ENCODE results near the gene IRX5.

IRX5 gene

GRCh38 chr16:54935266-54935968 lies 4.8 kb downstream of the IRX5 start:
- H3K36me3 Mint-ChIP-seq (ENCODE audit: low read depth) = peaks cover 3% of the 10 kb centered on the region
- peaks cover 19% of the 10 kb centered on the region for H3K4me1 Mint-ChIP-seq (ENCODE audit: low read depth)
- H3K4me3 Mint-ChIP-seq = no peak overlapping the region
- peak overlapping the region; percentile 26 for H3K27ac Mint-ChIP-seq
- peaks cover 4% of the 10 kb centered on the region for H3K9me3 Mint-ChIP-seq
- peaks cover 85% of the 10 kb centered on the region for H3K27me3 Mint-ChIP-seq (ENCODE audit: low read depth)

DNA sequence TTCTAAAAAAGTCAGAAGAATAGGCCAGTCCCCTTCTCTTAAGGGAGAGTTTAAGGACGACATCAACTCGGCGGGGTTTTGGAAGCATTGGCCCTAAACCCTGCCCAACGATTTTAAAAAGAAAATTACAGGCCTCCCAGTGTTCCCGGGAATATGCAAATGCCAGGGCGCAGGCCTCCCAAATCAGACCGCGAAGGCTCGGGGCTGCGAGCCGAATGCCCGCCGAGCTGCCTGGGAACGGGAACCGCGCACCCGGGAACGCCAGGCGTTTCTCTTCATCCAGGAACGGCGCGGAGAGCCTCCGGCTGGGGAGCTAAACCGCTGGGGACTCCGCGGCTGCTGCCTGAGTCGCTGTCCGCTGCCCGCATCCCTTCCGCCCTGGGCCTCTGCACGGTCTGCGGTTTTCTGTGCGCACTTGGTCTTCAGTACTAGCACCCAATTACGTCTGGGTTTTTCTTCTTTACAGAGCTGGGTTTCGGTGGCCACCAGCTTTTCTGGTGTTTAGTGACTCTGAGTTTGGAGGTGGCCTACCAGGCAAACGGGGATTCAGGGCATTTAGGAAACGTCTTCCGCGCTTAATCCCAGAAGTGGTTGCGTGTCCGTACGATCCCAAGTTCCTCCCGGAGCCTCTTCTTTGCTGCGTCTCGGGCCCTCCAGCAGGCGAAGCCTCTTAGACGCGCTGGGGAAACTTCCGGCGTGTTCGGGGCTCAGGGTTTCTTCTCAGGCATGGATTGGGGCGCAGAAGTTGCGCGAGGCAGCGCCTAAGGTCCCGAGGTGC lies 5.7 kb downstream of the IRX5 start:
- peak overlapping the region; percentile 68 for H3K27ac Mint-ChIP-seq
- H3K4me1 Mint-ChIP-seq (ENCODE audit: low read depth) = peaks cover 19% of the 10 kb centered on the region
- peaks cover 4% of the 10 kb centered on the region for H3K9me3 Mint-ChIP-seq
- H3K4me3 Mint-ChIP-seq = peak overlapping the region; percentile 46
- peaks cover 91% of the 10 kb centered on the region for H3K27me3 Mint-ChIP-seq (ENCODE audit: low read depth)
- peaks cover 3% of the 10 kb centered on the region for H3K36me3 Mint-ChIP-seq (ENCODE audit: low read depth)

DNA sequence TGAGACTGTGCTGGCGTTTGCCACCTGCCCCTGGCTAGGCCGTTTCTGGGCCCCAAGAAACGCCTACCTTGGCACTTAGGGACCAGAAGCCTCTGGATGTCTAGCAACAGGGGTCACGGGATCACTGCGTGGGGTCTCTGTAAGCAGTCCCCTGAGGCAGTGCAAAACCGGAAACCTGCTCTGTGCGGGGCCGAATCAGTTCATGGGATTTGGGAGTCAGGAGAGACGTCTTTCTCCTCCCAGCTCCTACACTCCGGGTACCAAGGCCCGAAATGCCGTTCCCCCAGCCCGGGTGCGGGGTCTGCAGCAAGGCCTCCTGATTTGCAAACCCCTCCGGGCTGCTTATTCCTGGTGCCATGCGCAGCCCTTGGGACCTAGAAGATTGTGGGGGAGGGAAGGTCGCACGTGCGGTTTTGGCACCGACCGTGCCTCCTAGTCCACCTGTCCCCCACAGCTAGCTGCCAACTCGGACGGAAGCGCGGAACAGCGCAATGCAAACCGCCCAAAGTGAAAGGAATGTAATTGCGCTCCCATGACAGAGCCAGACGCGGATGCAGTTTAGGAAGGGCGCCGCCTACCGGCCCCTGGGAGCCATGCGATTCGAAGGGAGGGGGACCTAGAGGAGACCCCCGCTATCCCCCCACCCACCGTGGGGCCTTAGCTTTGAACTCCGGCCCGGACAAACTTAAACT lies 6.5 kb downstream of the IRX5 start:
- Mint-ChIP-seq H3K27ac (peak overlapping the region; percentile 68), H3K4me1 (ENCODE audit: low read depth) (peaks cover 15% of the 10 kb centered on the region), H3K36me3 (ENCODE audit: low read depth) (peaks cover 3% of the 10 kb centered on the region), H3K27me3 (ENCODE audit: low read depth) (peaks cover 91% of the 10 kb centered on the region), H3K9me3 (peaks cover 4% of the 10 kb centered on the region), H3K4me3 (no peak overlapping the region)

DNA sequence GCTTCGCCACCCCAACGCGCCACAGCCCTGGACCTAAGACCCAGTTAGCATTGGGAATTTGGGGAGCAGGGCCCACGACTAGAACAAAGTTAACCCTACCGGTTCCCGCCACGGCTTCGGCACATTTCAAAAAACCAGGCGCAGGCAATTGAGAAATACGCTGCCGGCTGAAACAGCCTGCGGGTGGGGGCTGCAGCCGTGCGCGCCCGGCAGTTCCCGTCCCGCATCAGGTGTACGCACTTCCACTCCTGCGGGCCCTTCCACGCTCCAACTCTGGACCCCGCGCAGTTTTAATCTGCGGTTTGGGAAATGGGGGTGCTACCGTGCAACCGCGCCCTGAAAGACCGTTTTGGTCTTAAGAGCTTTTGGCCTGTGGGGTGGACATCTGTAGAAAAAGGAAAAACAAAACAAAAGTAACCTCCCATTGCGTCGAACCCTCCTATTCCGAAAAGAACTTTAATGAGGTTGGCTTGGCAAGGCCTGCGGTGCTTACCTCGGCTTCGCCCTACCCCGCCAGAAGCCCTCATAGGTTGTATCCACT lies 7.1 kb downstream of the IRX5 start:
- Mint-ChIP-seq H3K27ac (no peak overlapping the region), H3K36me3 (ENCODE audit: low read depth) (no peaks in the 10 kb centered on the region), H3K27me3 (ENCODE audit: low read depth) (peaks cover 89% of the 10 kb centered on the region), H3K4me3 (peak overlapping the region; percentile 34), H3K9me3 (peaks cover 4% of the 10 kb centered on the region), H3K4me1 (ENCODE audit: low read depth) (peaks cover 12% of the 10 kb centered on the region)

- Mint-ChIP-seq H3K27ac (no peak overlapping the region), H3K9me3 (peaks cover 4% of the 10 kb centered on the region), H3K4me1 (ENCODE audit: low read depth) (peaks cover 12% of the 10 kb centered on the region), H3K36me3 (ENCODE audit: low read depth) (no peaks in the 10 kb centered on the region), H3K27me3 (ENCODE audit: low read depth) (peaks cover 91% of the 10 kb centered on the region), H3K4me3 (peak overlapping the region; percentile 34)
Measured at GRCh38 chr16:54938212-54939028, 7.8 kb downstream of the IRX5 start.

GRCh38 chr16:54939029-54939346 lies 8.3 kb downstream of the IRX5 start:
- Mint-ChIP-seq H3K9me3 (peaks cover 4% of the 10 kb centered on the region), H3K36me3 (ENCODE audit: low read depth) (no peaks in the 10 kb centered on the region), H3K27ac (no peak overlapping the region), H3K27me3 (ENCODE audit: low read depth) (peaks cover 86% of the 10 kb centered on the region), H3K4me1 (ENCODE audit: low read depth) (peaks cover 12% of the 10 kb centered on the region), H3K4me3 (no peak overlapping the region)

DNA sequence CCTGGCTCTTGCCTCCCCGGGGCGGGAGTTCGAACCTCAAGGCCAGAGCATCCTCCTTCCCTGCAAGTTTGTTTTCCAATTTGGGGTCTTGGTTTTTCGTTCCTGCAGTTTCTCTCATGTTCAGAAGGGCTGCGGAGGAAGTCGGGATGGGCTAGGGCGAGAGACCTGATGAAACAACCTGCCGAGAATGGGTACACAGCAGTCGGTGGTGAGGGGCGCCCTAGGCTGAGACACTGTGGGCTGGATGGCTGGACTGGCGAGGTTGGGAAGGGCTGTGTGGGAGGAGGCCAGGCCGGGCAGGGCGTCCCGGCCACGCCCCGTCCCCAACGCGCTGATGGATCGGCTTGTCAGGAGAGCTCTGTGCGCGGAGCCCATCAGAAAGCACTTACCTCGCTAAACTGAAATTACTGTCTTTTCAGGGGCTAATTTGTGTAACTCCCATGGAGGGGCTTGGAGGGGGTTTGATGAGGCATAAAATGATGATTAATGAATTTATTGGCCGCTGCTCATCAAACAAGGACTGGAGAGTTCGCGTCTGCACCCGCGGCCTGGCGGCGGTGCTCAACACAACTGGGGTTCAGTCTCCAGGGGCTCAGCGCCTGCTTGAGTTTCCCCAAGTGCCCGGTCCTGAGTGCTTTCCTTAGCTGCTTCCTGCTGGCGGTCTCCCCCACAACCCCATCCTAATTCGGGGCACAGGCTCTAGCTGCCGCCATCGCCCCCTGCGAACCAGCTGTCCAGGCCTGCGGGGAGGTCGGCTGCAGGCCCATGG lies 9.0 kb downstream of the IRX5 start:
- Mint-ChIP-seq H3K36me3 (ENCODE audit: low read depth) (no peaks in the 10 kb centered on the region), H3K4me1 (ENCODE audit: low read depth) (peaks cover 12% of the 10 kb centered on the region), H3K27me3 (ENCODE audit: low read depth) (peaks cover 86% of the 10 kb centered on the region), H3K9me3 (no peaks in the 10 kb centered on the region), H3K27ac (no peak overlapping the region), H3K4me3 (no peak overlapping the region)

- Mint-ChIP-seq H3K9me3 (no peaks in the 10 kb centered on the region), H3K36me3 (ENCODE audit: low read depth) (no peaks in the 10 kb centered on the region), H3K27me3 (ENCODE audit: low read depth) (peaks cover 81% of the 10 kb centered on the region), H3K4me3 (no peak overlapping the region), H3K27ac (no peak overlapping the region), H3K4me1 (ENCODE audit: low read depth) (peaks cover 12% of the 10 kb centered on the region)
Measured at GRCh38 chr16:54940279-54940604, 9.6 kb downstream of the IRX5 start.

- H3K27ac Mint-ChIP-seq = no peak overlapping the region
- H3K36me3 Mint-ChIP-seq (ENCODE audit: low read depth) = no peaks in the 10 kb centered on the region
- peaks cover 4% of the 10 kb centered on the region for H3K4me1 Mint-ChIP-seq (ENCODE audit: low read depth)
- no peaks in the 10 kb centered on the region for H3K9me3 Mint-ChIP-seq
- H3K27me3 Mint-ChIP-seq (ENCODE audit: low read depth) = peaks cover 59% of the 10 kb centered on the region
- no peak overlapping the region for H3K4me3 Mint-ChIP-seq
Measured at GRCh38 chr16:54942353-54942943, 11.8 kb downstream of the IRX5 start.

DNA sequence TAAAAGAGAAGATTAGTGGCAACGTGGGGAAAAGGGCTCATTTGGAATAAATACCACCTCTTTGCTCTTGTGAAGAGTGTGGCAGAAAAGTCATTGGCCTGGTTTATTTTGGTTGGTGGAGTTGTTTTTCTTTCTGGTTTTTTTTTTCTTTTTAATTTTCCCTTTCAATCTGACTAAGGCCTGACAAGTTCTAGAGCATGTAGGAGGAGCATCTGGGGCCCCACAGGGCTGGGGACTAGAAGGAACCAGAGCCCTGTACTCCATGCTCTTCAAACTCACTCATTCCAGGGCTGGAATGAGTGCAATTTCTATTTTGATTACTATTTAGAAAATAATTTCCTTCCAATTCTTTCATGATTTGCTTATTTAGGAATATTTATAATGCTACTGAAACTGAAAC lies 13.3 kb downstream of the IRX5 start:
- Mint-ChIP-seq H3K27ac (no peak overlapping the region), H3K36me3 (ENCODE audit: low read depth) (no peaks in the 10 kb centered on the region), H3K27me3 (ENCODE audit: low read depth) (peaks cover 43% of the 10 kb centered on the region), H3K4me3 (no peak overlapping the region), H3K9me3 (no peaks in the 10 kb centered on the region), H3K4me1 (ENCODE audit: low read depth) (peaks cover 1% of the 10 kb centered on the region)

GRCh38 chr16:54945063-54945462 lies 14.4 kb downstream of the IRX5 start:
- Mint-ChIP-seq H3K4me3 (no peak overlapping the region), H3K9me3 (no peaks in the 10 kb centered on the region), H3K27me3 (ENCODE audit: low read depth) (peaks cover 33% of the 10 kb centered on the region), H3K27ac (no peak overlapping the region), H3K4me1 (ENCODE audit: low read depth) (no peaks in the 10 kb centered on the region), H3K36me3 (ENCODE audit: low read depth) (no peaks in the 10 kb centered on the region)

DNA sequence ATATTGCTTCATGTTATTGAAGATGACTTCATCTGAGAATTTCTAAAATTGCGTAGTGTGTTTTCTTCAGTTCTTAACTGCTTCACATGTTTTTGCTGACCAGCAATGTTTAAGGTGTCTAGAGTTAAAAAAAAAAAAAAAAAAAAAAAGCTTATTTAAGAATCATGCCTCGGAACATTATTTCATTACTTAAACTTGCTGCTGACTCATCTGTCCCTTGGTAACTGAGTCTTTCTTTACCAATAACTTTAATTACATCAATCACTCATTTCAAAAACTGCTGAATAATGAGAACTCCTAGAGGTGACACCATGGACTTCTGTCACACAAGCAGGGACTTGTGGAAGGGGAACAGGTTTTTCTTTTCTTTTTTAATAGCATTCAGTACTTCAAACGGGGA lies 16.2 kb downstream of the IRX5 start:
- Mint-ChIP-seq H3K27ac (no peak overlapping the region), H3K9me3 (no peaks in the 10 kb centered on the region), H3K4me1 (ENCODE audit: low read depth) (no peaks in the 10 kb centered on the region), H3K27me3 (ENCODE audit: low read depth) (peaks cover 15% of the 10 kb centered on the region), H3K4me3 (no peak overlapping the region), H3K36me3 (ENCODE audit: low read depth) (no peaks in the 10 kb centered on the region)

GRCh38 chr16:54947616-54948015 lies 17.0 kb downstream of the IRX5 start:
- H3K27ac Mint-ChIP-seq = no peak overlapping the region
- no peak overlapping the region for H3K4me3 Mint-ChIP-seq
- H3K36me3 Mint-ChIP-seq (ENCODE audit: low read depth) = no peaks in the 10 kb centered on the region
- H3K9me3 Mint-ChIP-seq = no peaks in the 10 kb centered on the region
- H3K4me1 Mint-ChIP-seq (ENCODE audit: low read depth) = no peaks in the 10 kb centered on the region
- H3K27me3 Mint-ChIP-seq (ENCODE audit: low read depth) = peaks cover 14% of the 10 kb centered on the region
